ENCODE data around the gene ADARB2. TPM values are rescaled to one million over a fixed set of nuclear protein-coding genes. Genes with fewer than 3 reads are reported as not detected.

Gene ADARB2
- total and polyA plus RNA-seq, 2 experiments from 2014 or later: 2.0 to 5.0 TPM

GRCh38 chr10:1141701-1142100, 595.6 kb downstream of the ADARB2 start:
- TF ChIP-seq EZH2phosphoT487 (IDR thresholded peaks at IDR 0.05; ENCODE audit: unreplicated experiment) (no peak), NANOG (IDR thresholded peaks at IDR 0.05; ENCODE audit: borderline replicate concordance) (no peak), STAT1 (IDR thresholded peaks at IDR 0.05; ENCODE audit: unreplicated experiment) (no peak), ZNF331 (CRISPR knock-in tag; IDR thresholded peaks at IDR 0.05; ENCODE audit: low read depth) (no peak), REST (IDR thresholded peaks at IDR 0.05; ENCODE audit: unreplicated experiment) (no peak), JUNB (IDR thresholded peaks at IDR 0.05; ENCODE audit: unreplicated experiment) (no peak), ZNF462 (CRISPR knock-in tag; IDR thresholded peaks at IDR 0.05) (no peak), ZNF114 (CRISPR knock-in tag; IDR thresholded peaks at IDR 0.05) (no peak), ETS1 (IDR thresholded peaks at IDR 0.05) (no peak)
- Mint-ChIP-seq H3K9me3 (peaks cover 8% of the 10 kb centered on the region; the same call in 2 of the 3 replicates), H3K36me3 (ENCODE audit: low read depth) (no peaks in the 10 kb centered on the region; the same call in 2 of the 3 replicates), H3K27me3 (ENCODE audit: insufficient read depth, low read depth, poor library complexity) (no peaks in the 10 kb centered on the region), H3K27ac (no peak overlapping the region), H3K4me3 (no peak overlapping the region), H3K4me1 (peaks cover 2% of the 10 kb centered on the region; the same call in 2 of the 3 replicates)
- no peaks in the 10 kb centered on the region for H3F3A ChIP-seq (replicated peaks; ENCODE audit: low read depth)
- no peaks in the 10 kb centered on the region for H3K27me3 ChIP-seq (ENCODE audit: insufficient read depth)
- no peak overlapping the region for H3K4me3 ChIP-seq
- H2AFZ ChIP-seq: no peak overlapping the region
- H4K20me1 ChIP-seq (replicated peaks; ENCODE audit: insufficient read depth): no peaks in the 10 kb centered on the region
- no peak overlapping the region for H3K4me2 ChIP-seq
- no peaks in the 10 kb centered on the region for H3K9me2 ChIP-seq (ENCODE audit: insufficient read depth)
- H3K79me2 ChIP-seq (replicated peaks; ENCODE audit: insufficient read depth): no peaks in the 10 kb centered on the region
- no peak overlapping the region for H3K27ac ChIP-seq (ENCODE audit: low read depth)
- DNase-seq (ENCODE audit: low spot score): no peak
- no peaks in the 10 kb centered on the region for H3K4me1 ChIP-seq (ENCODE audit: insufficient read depth)
- H3K36me3 ChIP-seq (ENCODE audit: insufficient read depth): no peaks in the 10 kb centered on the region
- no peak for ATAC-seq
